ENCODE measurements around the gene ARFGEF3. TPM values are rescaled to one million over a fixed set of nuclear protein-coding genes. Genes with fewer than 3 reads are reported as not detected.
"Not testable (repeated sequence)": the region's sequence is repeated elsewhere in the genome, so short reads cannot be mapped to it uniquely, and the experiment has no call there.

ARFGEF3 gene
- total RNA-seq, 4 donors from 2014 or later = 2.8 to 11.8 (median 7.8) TPM

DNA sequence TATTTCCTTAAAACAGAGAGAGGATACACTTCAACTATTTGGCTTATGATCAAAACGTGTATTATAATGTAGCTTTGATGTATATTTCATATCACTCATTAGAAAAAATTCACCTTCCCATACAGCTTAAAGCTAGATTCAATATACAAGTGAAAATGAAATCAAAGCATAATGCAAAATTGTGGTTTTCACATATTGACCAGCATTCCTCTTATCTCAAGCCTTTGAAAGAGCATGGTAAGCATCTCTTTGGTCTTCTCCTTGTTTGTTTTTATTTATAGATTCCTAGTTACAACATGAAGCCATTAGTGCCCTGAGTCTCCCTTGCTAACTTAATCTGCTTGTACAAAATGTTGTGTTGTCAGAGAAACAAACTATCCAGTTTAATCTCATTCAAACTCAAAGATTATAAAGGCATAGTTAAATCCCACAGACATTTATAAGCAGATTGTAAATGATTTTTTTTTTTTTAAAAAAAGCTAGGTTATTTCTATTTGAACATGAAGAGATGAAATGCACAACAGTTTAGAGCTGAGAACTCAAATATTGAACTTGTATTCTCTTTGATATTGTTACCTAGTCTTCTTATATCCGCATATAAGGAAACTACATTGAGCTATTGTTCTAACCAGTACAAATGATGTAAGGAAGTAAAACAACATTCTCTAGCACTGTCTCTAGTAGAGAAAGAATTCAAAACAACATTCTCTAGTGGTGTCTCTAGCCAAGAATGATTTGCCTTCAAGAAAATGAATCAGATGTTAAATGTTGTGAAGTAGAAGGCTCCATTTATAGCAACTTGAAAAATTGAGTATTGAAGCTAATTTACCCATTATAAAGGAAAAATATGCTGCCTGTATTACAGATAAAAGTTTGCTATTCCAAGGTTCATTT is 184.8 kb downstream of the ARFGEF3 start:
- no peak for DNase-seq (ENCODE audit: low spot score in 2 of 2)
- intact Hi-C loops (cut with DNase I; ENCODE audit: low total_unique reads) = no loop called here
- TF ChIP-seq CTCF (IDR thresholded peaks at IDR 0.05) (no peak), POLR2A (IDR thresholded peaks at IDR 0.05) (no peak)
- 69 to 70% methylated on average over 2 of the region's 2 CpGs for WGBS, 2 donors
- no peak overlapping the region for H3K4me3 ChIP-seq (ENCODE audit: low read depth, poor library complexity, severe bottlenecking)

- 67 to 75% methylated on average over 2 of the region's 2 CpGs for WGBS, 2 donors
- no peak for TF ChIP-seq POLR2A (IDR thresholded peaks at IDR 0.05)
- TF ChIP-seq CTCF (IDR thresholded peaks at IDR 0.05) = no peak
- no peak for DNase-seq (ENCODE audit: low spot score in 2 of 2)
- intact Hi-C loops (cut with DNase I; ENCODE audit: low total_unique reads) = no loop called here
- no peak overlapping the region for H3K4me3 ChIP-seq (ENCODE audit: low read depth, poor library complexity, severe bottlenecking)
These were observed 186.1 kb downstream of the ARFGEF3 start for GRCh38 chr6:138347864-138348263.

- intact Hi-C loops (cut with DNase I; ENCODE audit: low total_unique reads) = no loop called here
- DNase-seq (ENCODE audit: low spot score in 2 of 2) = no peak
- 44 to 45% methylated on average over 3 of the region's 3 CpGs for WGBS, 2 donors
- TF ChIP-seq CTCF (IDR thresholded peaks at IDR 0.05) (no peak), POLR2A (IDR thresholded peaks at IDR 0.05) (no peak)
- no peak overlapping the region for H3K4me3 ChIP-seq (ENCODE audit: low read depth, poor library complexity, severe bottlenecking)
These were observed 188.2 kb downstream of the ARFGEF3 start for GRCh38 chr6:138349891-138350290.

DNA sequence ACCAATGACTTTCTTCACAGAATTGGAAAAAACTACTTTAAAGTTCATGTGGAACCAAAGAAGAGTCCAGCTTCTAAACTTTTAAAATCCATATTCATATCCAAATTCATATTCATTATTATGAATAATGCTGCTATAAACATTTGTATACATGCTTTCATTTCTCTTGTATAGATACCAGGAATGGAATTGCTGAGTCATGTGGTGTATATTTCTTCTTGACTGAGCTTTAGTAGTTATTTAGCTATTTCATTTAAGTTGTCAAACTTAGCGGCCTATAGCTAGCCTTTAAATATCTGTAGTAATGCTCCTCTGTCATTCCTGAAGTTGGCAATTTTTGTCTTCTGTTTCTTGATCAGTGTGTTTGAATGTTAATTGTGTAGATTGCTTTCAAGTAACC is 196.2 kb downstream of the ARFGEF3 start:
- intact Hi-C loops (cut with DNase I; ENCODE audit: low total_unique reads) = no loop called here
- no peak overlapping the region for H3K4me3 ChIP-seq (ENCODE audit: low read depth, poor library complexity, severe bottlenecking)
- 86 to 98% methylated on average over 1 of the region's 1 CpG for WGBS, 2 donors
- no peak for TF ChIP-seq CTCF (IDR thresholded peaks at IDR 0.05)
- TF ChIP-seq POLR2A (IDR thresholded peaks at IDR 0.05) = no peak
- DNase-seq (ENCODE audit: low spot score in 2 of 2) = no peak

- 94 to 95% methylated on average over 8 of the region's 8 CpGs for WGBS, 2 donors
- intact Hi-C loops (cut with DNase I; ENCODE audit: low total_unique reads); H3K4me3 ChIP-seq (ENCODE audit: low read depth, poor library complexity, severe bottlenecking); DNase-seq (ENCODE audit: low spot score in 2 of 2): not testable (repeated sequence)
These were observed 206.9 kb downstream of the ARFGEF3 start for GRCh38 chr6:138368684-138369083.

- 83 to 87% methylated on average over 9 of the region's 9 CpGs for WGBS, 2 donors
- DNase-seq (ENCODE audit: low spot score in 2 of 2) = no peak
- H3K4me3 ChIP-seq (ENCODE audit: low read depth, poor library complexity, severe bottlenecking) = no peak overlapping the region
- no peak for TF ChIP-seq POLR2A (IDR thresholded peaks at IDR 0.05)
- no peak for TF ChIP-seq CTCF (IDR thresholded peaks at IDR 0.05)
- intact Hi-C loops (cut with DNase I; ENCODE audit: low total_unique reads) = no loop called here
These were observed 209.1 kb downstream of the ARFGEF3 start for GRCh38 chr6:138370631-138371451.
